ENCODE data around the gene RCC2. TPM values are rescaled to one million over a fixed set of nuclear protein-coding genes. Genes with fewer than 3 reads are reported as not detected.

The RCC2 gene
- total RNA-seq, 1 experiment from 2014 or later: 82.7 TPM

GRCh38 chr1:17370618-17371017 lies 68.9 kb downstream of the RCC2 start:
- no peaks in the 10 kb centered on the region for H4K20me1 ChIP-seq (ENCODE audit: low read length)
- DNase-seq: peak; percentile 68
- TF ChIP-seq, protein P1, sequence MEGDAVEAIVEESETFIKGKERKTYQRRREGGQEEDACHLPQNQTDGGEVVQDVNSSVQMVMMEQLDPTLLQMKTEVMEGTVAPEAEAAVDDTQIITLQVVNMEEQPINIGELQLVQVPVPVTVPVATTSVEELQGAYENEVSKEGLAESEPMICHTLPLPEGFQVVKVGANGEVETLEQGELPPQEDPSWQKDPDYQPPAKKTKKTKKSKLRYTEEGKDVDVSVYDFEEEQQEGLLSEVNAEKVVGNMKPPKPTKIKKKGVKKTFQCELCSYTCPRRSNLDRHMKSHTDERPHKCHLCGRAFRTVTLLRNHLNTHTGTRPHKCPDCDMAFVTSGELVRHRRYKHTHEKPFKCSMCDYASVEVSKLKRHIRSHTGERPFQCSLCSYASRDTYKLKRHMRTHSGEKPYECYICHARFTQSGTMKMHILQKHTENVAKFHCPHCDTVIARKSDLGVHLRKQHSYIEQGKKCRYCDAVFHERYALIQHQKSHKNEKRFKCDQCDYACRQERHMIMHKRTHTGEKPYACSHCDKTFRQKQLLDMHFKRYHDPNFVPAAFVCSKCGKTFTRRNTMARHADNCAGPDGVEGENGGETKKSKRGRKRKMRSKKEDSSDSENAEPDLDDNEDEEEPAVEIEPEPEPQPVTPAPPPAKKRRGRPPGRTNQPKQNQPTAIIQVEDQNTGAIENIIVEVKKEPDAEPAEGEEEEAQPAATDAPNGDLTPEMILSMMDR (conservative IDR thresholded peaks at IDR 0.05; ENCODE audit: low read depth, low read length): peak; percentile 77
- TF ChIP-seq EZH2 (IDR thresholded peaks at IDR 0.05; ENCODE audit: low read length, unreplicated experiment): no peak
- TF ChIP-seq EZH2phosphoT487 (IDR thresholded peaks at IDR 0.05; ENCODE audit: borderline replicate concordance, low read length): no peak
- no peaks in the 10 kb centered on the region for H3K27me3 ChIP-seq (ENCODE audit: low read length)
- POLR2A ChIA-PET (ENCODE audit: unreplicated experiment): no interaction called here
- intact Hi-C loops (cut with micrococcal nuclease): no loop called here
- H3K4me3 ChIP-seq (ENCODE audit: low read length): no peak overlapping the region
- H3K27ac ChIP-seq (ENCODE audit: low read length): peak overlapping the region; percentile 74; the same call in 1 of the 2 replicates
- H3K9me3 ChIP-seq (ENCODE audit: low read length): no peaks in the 10 kb centered on the region
- no peak overlapping the region for H3K9ac ChIP-seq (ENCODE audit: low read length)
- H3F3A ChIP-seq (ENCODE audit: low read length, unreplicated experiment): no peaks in the 10 kb centered on the region
- H3K9me2 ChIP-seq (replicated peaks; ENCODE audit: low read length): no peaks in the 10 kb centered on the region
- peaks cover 28% of the 10 kb centered on the region for H3K4me1 ChIP-seq (ENCODE audit: insufficient read depth, low read length)
- H3K79me2 ChIP-seq (ENCODE audit: low read length): no peaks in the 10 kb centered on the region
- H2AFZ ChIP-seq (ENCODE audit: low read length): no peak overlapping the region
- BruUV-seq (replicated peaks): no TSS peak
- CTCF ChIA-PET: no interaction called here
- H3K36me3 ChIP-seq (ENCODE audit: low read depth, low read length): no peaks in the 10 kb centered on the region
- no peak overlapping the region for H3K4me2 ChIP-seq (ENCODE audit: low read length)
- peak; percentile 57 for ATAC-seq

DNA sequence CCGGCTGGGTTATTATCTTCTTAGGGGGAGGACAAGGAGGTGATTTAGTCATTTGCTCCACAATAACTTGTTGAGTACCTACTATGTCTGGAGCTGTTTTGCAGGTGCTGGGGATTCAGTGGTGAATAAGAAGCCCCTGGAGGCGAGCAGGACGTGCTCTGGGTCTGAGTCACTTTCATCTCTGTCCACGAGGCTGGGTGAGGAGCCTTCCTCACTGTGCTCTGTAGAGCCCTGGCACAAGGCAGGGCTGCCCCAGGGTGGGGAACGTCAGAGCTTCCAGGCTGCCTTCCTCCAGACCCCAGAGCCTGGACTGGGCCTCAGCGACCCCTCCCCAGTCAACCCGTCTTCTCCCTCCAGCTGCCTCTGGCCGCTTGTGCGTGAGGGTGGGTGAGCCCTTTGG lies 70.0 kb downstream of the RCC2 start:
- Histone ChIP-seq H2AFZ (ENCODE audit: low read length) (0 out of 2 replicates have a peak overlapping the region, but pooled peaks have one; percentile 10), H3F3A (ENCODE audit: low read length, unreplicated experiment) (no peaks in the 10 kb centered on the region), H4K20me1 (ENCODE audit: low read length) (no peaks in the 10 kb centered on the region), H3K4me3 (ENCODE audit: low read length) (no peak overlapping the region), H3K4me1 (ENCODE audit: insufficient read depth, low read length) (peaks cover 28% of the 10 kb centered on the region), H3K79me2 (ENCODE audit: low read length) (no peaks in the 10 kb centered on the region), H3K9me3 (ENCODE audit: low read length) (no peaks in the 10 kb centered on the region), H3K27ac (ENCODE audit: low read length) (peak overlapping the region; percentile 74), H3K4me2 (ENCODE audit: low read length) (peak overlapping the region; percentile 43), H3K27me3 (ENCODE audit: low read length) (no peaks in the 10 kb centered on the region), H3K9me2 (replicated peaks; ENCODE audit: low read length) (no peaks in the 10 kb centered on the region), H3K36me3 (ENCODE audit: low read depth, low read length) (no peaks in the 10 kb centered on the region), H3K9ac (ENCODE audit: low read length) (peak overlapping the region; percentile 38)
- DNase-seq (peak; percentile 91), ATAC-seq (peak; percentile 97)
- CTCF ChIA-PET: interaction anchor here (0.5 to 1.4 kb wide), 2 partner anchors 128 to 132 kb away, joined by 3 read pairs; no protein-coding TSS in a partner anchor
- POLR2A ChIA-PET (ENCODE audit: unreplicated experiment): no interaction called here
- BruUV-seq (replicated peaks): no TSS peak
- TF ChIP-seq EZH2 (IDR thresholded peaks at IDR 0.05; ENCODE audit: low read length, unreplicated experiment) (no peak), EZH2phosphoT487 (IDR thresholded peaks at IDR 0.05; ENCODE audit: borderline replicate concordance, low read length) (no peak)
- TF ChIP-seq, protein P1 (conservative IDR thresholded peaks at IDR 0.05; ENCODE audit: low read depth, low read length): no peak
- intact Hi-C loops (cut with micrococcal nuclease): no loop called here

- ATAC-seq (no peak), DNase-seq (peak; percentile 27)
- Histone ChIP-seq H4K20me1 (ENCODE audit: low read length) (no peaks in the 10 kb centered on the region), H3K36me3 (ENCODE audit: low read depth, low read length) (no peaks in the 10 kb centered on the region), H3K4me2 (ENCODE audit: low read length) (no peak overlapping the region), H3K4me1 (ENCODE audit: insufficient read depth, low read length) (peaks cover 19% of the 10 kb centered on the region), H2AFZ (ENCODE audit: low read length) (no peak overlapping the region), H3K79me2 (ENCODE audit: low read length) (no peaks in the 10 kb centered on the region), H3K9me3 (ENCODE audit: low read length) (no peaks in the 10 kb centered on the region), H3F3A (ENCODE audit: low read length, unreplicated experiment) (no peaks in the 10 kb centered on the region), H3K9me2 (replicated peaks; ENCODE audit: low read length) (no peaks in the 10 kb centered on the region), H3K9ac (ENCODE audit: low read length) (no peak overlapping the region), H3K4me3 (ENCODE audit: low read length) (no peak overlapping the region), H3K27ac (ENCODE audit: low read length) (no peak overlapping the region), H3K27me3 (ENCODE audit: low read length) (no peaks in the 10 kb centered on the region)
- TF ChIP-seq, protein P1 (conservative IDR thresholded peaks at IDR 0.05; ENCODE audit: low read depth, low read length): no peak
- TF ChIP-seq EZH2phosphoT487 (IDR thresholded peaks at IDR 0.05; ENCODE audit: borderline replicate concordance, low read length) (no peak), EZH2 (IDR thresholded peaks at IDR 0.05; ENCODE audit: low read length, unreplicated experiment) (no peak)
- BruUV-seq (replicated peaks): no TSS peak
- intact Hi-C loops (cut with micrococcal nuclease): no loop called here
- ChIA-PET POLR2A (ENCODE audit: unreplicated experiment) (no interaction called here), CTCF (no interaction called here)
Observed at GRCh38 chr1:17365293-17365692, 74.2 kb downstream of the RCC2 start.

Data from PC-3 (cell line).